ENCODE measurements around the gene SAP130.

- TF ChIP-seq, protein P1, sequence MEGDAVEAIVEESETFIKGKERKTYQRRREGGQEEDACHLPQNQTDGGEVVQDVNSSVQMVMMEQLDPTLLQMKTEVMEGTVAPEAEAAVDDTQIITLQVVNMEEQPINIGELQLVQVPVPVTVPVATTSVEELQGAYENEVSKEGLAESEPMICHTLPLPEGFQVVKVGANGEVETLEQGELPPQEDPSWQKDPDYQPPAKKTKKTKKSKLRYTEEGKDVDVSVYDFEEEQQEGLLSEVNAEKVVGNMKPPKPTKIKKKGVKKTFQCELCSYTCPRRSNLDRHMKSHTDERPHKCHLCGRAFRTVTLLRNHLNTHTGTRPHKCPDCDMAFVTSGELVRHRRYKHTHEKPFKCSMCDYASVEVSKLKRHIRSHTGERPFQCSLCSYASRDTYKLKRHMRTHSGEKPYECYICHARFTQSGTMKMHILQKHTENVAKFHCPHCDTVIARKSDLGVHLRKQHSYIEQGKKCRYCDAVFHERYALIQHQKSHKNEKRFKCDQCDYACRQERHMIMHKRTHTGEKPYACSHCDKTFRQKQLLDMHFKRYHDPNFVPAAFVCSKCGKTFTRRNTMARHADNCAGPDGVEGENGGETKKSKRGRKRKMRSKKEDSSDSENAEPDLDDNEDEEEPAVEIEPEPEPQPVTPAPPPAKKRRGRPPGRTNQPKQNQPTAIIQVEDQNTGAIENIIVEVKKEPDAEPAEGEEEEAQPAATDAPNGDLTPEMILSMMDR (IDR thresholded peaks at IDR 0.05) = no peak
- TF ChIP-seq EZH2 (IDR thresholded peaks at IDR 0.05) (no peak), EZH2phosphoT487 (IDR thresholded peaks at IDR 0.05) (no peak)
Measured at GRCh38 chr2:127951026-127951425, 76.8 kb downstream of the SAP130 start.
